HepG2 (cell line): ENCODE measurements around the gene UCP2. TPM values are rescaled to one million over a fixed set of nuclear protein-coding genes. Genes with fewer than 3 reads are reported as not detected.

Source experiments
- ATAC-seq: fragments of 200-7000 bp; cut with Tn5 transposase; 3 replicates; pipeline ENCODE4 v1.9.1; 2020; ENCODE audit warnings: mild to moderate bottlenecking, moderate library complexity
- BruUV-seq: library from RNA; stranded (reverse); fragments of 400-500 nt; replicated peaks from 2 replicates; lab custom pipeline; 2021; lab: Mats Ljungman, UMichigan
- CTCF ChIA-PET: fragments of 300-600 bp; formaldehyde crosslinking; extraction: SDS; loops from one replicate; lab custom pipeline; 2021; ENCODE audit warnings: low total read pairs, inconsistent platforms, low intra/inter-chr PET ratio; lab: Yijun Ruan, JAX
- POLR2A ChIA-PET: fragments of 350-600 bp; sonication (Branson Sonifier 250); formaldehyde crosslinking; loops from one replicate; lab custom pipeline; 2020; ENCODE audit warnings: antibody characterized with exemption, inconsistent platforms; lab: Yijun Ruan, JAX
- DNase-seq: peaks from one replicate; pipeline ENCODE4 v3.0.0-alpha.2; 2015; ENCODE audit warnings: low spot score
- FAIRE-seq: peaks from 3 replicates; lab custom pipeline; 2011; peaks lifted over from hg19 to GRCh38; lab: Jason Lieb, UNC
- H2AFZ ChIP-seq: one replicate; pipeline ENCODE4 v1.6.1; 2011; ENCODE audit warnings: low read length, inconsistent platforms
- H3K27ac ChIP-seq: fragments of 300-600 bp; 3 replicates; pipeline ENCODE4 v1.8.0; 2011; ENCODE audit warnings: mixed run types, mild to moderate bottlenecking, mixed read lengths, low read length, inconsistent platforms; ENCODE audit not compliant: insufficient read depth; ENCODE audit errors: extremely low read length
- H3K27me3 ChIP-seq, 2 experiments: fragments of 200-600 bp in 1 of 2; 2 replicates in 1 of 2; 3 replicates in 1 of 2; pipeline versions ENCODE4 v1.6.0 to v1.8.0; 2011; ENCODE audit warnings: low read length in 2 of 2, mild to moderate bottlenecking in 2 of 2, moderate library complexity in 2 of 2, inconsistent platforms in 1 of 2; ENCODE audit not compliant: insufficient read depth in 2 of 2, control insufficient read depth in 1 of 2
- H3K36me3 ChIP-seq, 2 experiments: fragments of 200-600 bp in 1 of 2; replicated peaks in 1 of 2; 2 replicates in 1 of 2; 3 replicates in 1 of 2; pipeline versions ENCODE4 v1.5.1 to v1.8.0; 2011; ENCODE audit warnings: low read length in 2 of 2, inconsistent platforms in 1 of 2; ENCODE audit not compliant: insufficient read depth in 2 of 2, control insufficient read depth in 1 of 2
- H3K4me1 ChIP-seq: 2 replicates; pipeline ENCODE4 v1.5.1; 2012; ENCODE audit warnings: low read length, inconsistent platforms; ENCODE audit not compliant: insufficient read depth
- H3K4me2 ChIP-seq: 2 replicates; pipeline ENCODE4 v1.6.0; 2011; ENCODE audit warnings: low read depth, low read length, inconsistent platforms
- H3K4me3 ChIP-seq, 3 experiments: fragments of 200-600 bp in 1 of 3; sonication (generic), shearing (Covaris generic) in 1 of 3; replicated peaks in 1 of 3; 2 replicates each; pipeline ENCODE4 v1.5.1; 2011 to 2016; ENCODE audit warnings: low read length in 3 of 3, inconsistent platforms in 2 of 3, low read depth in 2 of 3, mild to moderate bottlenecking in 2 of 3, control low read depth in 1 of 3, mixed read lengths in 1 of 3; ENCODE audit not compliant: insufficient read depth in 1 of 3
- H3K79me2 ChIP-seq: one replicate; pipeline ENCODE4 v1.6.1; 2011; ENCODE audit warnings: low read length, inconsistent platforms; ENCODE audit not compliant: insufficient read depth
- H3K9ac ChIP-seq: 2 replicates; pipeline ENCODE4 v1.6.0; 2011; ENCODE audit warnings: mild to moderate bottlenecking, low read depth, low read length, inconsistent platforms; ENCODE audit not compliant: insufficient read depth
- H3K9me3 ChIP-seq: 2 replicates; pipeline ENCODE4 v1.5.1; 2012; ENCODE audit warnings: mild to moderate bottlenecking, low read length
- H4K20me1 ChIP-seq: 2 replicates; pipeline ENCODE4 v1.6.0; 2011; ENCODE audit warnings: inconsistent platforms, mild to moderate bottlenecking, low read length, moderate library complexity; ENCODE audit not compliant: insufficient read depth
- HIVEP1 ChIP-seq: sonication (generic); formaldehyde crosslinking; IDR thresholded peaks from 2 replicates; pipeline ENCODE4 v1.4.0; 2020; ENCODE audit warnings: mild to moderate bottlenecking, missing genetic modification reagents
- PTBP1 ChIP-seq: fragments of 200-400 bp; formaldehyde crosslinking; IDR thresholded peaks from 2 replicates; pipeline ENCODE4 v1.6.1; 2018; ENCODE audit warnings: low read length, low read depth; ENCODE audit not compliant: poor library complexity, severe bottlenecking
- ZNF616 ChIP-seq: sonication (generic); formaldehyde crosslinking; IDR thresholded peaks from 2 replicates; pipeline ENCODE4 v1.5.0; 2020; ENCODE audit warnings: low read depth, mild to moderate bottlenecking, missing genetic modification reagents
- ZNF790 ChIP-seq: sonication (generic); formaldehyde crosslinking; IDR thresholded peaks from 2 replicates; pipeline ENCODE4 v1.8.0; 2022; ENCODE audit warnings: missing genetic modification reagents, mild to moderate bottlenecking, borderline replicate concordance
- WGBS: methylation state at CpG from one replicate; pipeline ENCODE4 v1.1.6; 2017; ENCODE audit warnings: low lambda C conversion rate; 5-methylcytosine and 5-hydroxymethylcytosine counted together
- in situ Hi-C: cut with HindIII; loops from 2 replicates; pipeline ENCODE4 v1.10.0; 2017; ENCODE audit warnings: low pct_unique_long_range_greater_than_20kb; ENCODE audit not compliant: extremely low pct_ligation_motif_present
- intact Hi-C: fragments of 100-400 bp; cut with micrococcal nuclease; formaldehyde crosslinking; loops from one replicate; pipeline ENCODE4 v1.10.0; 2022; ENCODE audit not compliant: unreplicated experiment
- polyA plus RNA-seq, 8 experiments: library from polyadenylated mRNA; depleted of rRNA in 3 of 8; stranded (reverse) in 7 of 8; unstranded in 1 of 8; fragments of >200 nt; fragmentation: Illumina TruSeq in 4 of 8; extraction: Trizol in 4 of 8; gene quantifications; 2 replicates each; pipeline versions ENCODE4 v1.2.1 to v1.2.3, GENCODE V29; 2011 to 2016; ENCODE audit warnings: low read depth in 4 of 8, missing spikeins in 1 of 8, mixed read lengths in 1 of 8; ENCODE audit not compliant: insufficient read depth in 1 of 8
- total RNA-seq, 5 experiments: library from RNA; depleted of rRNA; stranded (reverse); fragments of >200 nt; fragmentation: Illumina TruSeq; extraction: Trizol; gene quantifications; 2 replicates each; pipeline ENCODE4 v1.2.3, GENCODE V29; 2016; ENCODE audit warnings: low read depth in 1 of 5

UCP2 gene
- total and polyA plus RNA-seq, 2 of the 13 experiments (the other 11 are each of a cell fraction or from before 2014, with no cell fraction given) = 2.7 to 3.2 TPM

GRCh38 chr11:73961321-73961720, 21.3 kb downstream of the UCP2 start:
- H3K27me3 ChIP-seq = no peaks in the 10 kb centered on the region
- ChIA-PET POLR2A (no interaction called here), CTCF (no interaction called here)
- no peak overlapping the region for H3K9ac ChIP-seq
- no peaks in the 10 kb centered on the region for H3K79me2 ChIP-seq
- no peak for FAIRE-seq
- H3K27ac ChIP-seq = no peak overlapping the region
- H3K9me3 ChIP-seq = no peaks in the 10 kb centered on the region
- no peak for DNase-seq
- H4K20me1 ChIP-seq = no peaks in the 10 kb centered on the region
- H3K4me3 ChIP-seq = no peak overlapping the region
- H3K4me1 ChIP-seq = peaks cover 28% of the 10 kb centered on the region
- H2AFZ ChIP-seq = no peak overlapping the region
- no peaks in the 10 kb centered on the region for H3K36me3 ChIP-seq
- 59% methylated on average over 3 of the region's 4 CpGs for WGBS
- in situ Hi-C loops = loop anchor here (10.0 to 25.0 kb wide), 2 partner anchors 133 to 201 kb away; partner anchors contain the start of genes C2CD3 and PPME1
- intact Hi-C loops = loop anchor here (5.0 kb wide), 1 partner anchor 211 kb away; the partner anchor contains the start of genes C2CD3 and PPME1
- no TSS peak for BruUV-seq
- ATAC-seq = no peak
- no peak for TF ChIP-seq ZNF616 (CRISPR knock-in tag)
- H3K4me2 ChIP-seq = no peak overlapping the region

DNA sequence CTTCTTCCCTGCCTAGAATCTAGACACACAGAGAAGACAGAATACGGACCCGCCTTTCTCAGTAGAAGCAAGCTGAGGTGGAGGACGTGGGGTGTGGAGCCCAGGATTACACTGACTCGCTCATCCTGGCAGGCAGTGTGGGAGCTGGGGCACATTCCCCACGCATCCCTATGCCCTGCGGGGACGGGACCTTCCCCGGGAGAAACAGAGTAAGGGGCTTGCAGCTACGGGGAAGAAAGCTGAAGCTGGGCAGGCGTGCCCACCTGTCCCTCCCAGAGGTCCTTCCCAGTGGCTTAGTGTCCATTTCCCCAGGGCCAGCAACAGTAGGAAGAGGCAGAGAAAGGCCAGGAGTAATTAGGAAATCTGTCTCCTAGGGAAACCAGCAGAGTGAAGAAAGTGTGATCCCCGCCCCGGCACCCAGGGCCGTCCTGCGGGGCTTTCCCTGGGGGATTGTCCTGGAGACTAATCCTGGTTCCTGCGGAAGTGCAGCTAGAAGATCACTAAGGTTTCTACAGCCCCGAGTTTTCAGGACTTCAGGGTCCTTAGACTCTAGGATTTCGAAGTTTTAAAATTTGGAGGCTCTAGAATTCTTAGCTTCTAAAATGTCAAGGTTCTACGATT, 24.0 kb downstream of the UCP2 start:
- ChIA-PET POLR2A (no interaction called here), CTCF (no interaction called here)
- Histone ChIP-seq H3K27ac (no peak overlapping the region), H3K9me3 (no peaks in the 10 kb centered on the region), H3K36me3 (no peaks in the 10 kb centered on the region), H3K27me3 (no peaks in the 10 kb centered on the region), H2AFZ (no peak overlapping the region), H3K9ac (no peak overlapping the region), H3K4me1 (peaks cover 39% of the 10 kb centered on the region), H3K4me2 (no peak overlapping the region), H3K4me3 (no peak overlapping the region), H3K79me2 (no peaks in the 10 kb centered on the region), H4K20me1 (no peaks in the 10 kb centered on the region)
- no peak for TF ChIP-seq ZNF790 (CRISPR knock-in tag)
- no peak for TF ChIP-seq PTBP1
- TF ChIP-seq HIVEP1 (CRISPR knock-in tag) = no peak
- FAIRE-seq (no peak), DNase-seq (no peak), ATAC-seq (no peak)
- in situ Hi-C loops = loop anchor here (25.0 kb wide), 1 partner anchor 204 kb away; the partner anchor contains the start of genes C2CD3 and PPME1
- BruUV-seq = no TSS peak
- 80% methylated on average over 13 of the region's 18 CpGs for WGBS
- intact Hi-C loops = no loop called here
